Ovary (tissue), 3 donors: ENCODE data around the gene POU3F3.

ENCODE experiments used
- CTCF ChIP-seq, 3 donors: fragments of 450-650 bp in 2 of 3; fragments of 200-600 bp in 1 of 3; IDR thresholded peaks; one replicate each; pipeline versions ENCODE4 v1.5.1 to v1.8.0; 2016 to 2022; ENCODE audit warnings: antibody characterized with exemption in 3 of 3, mild to moderate bottlenecking in 1 of 3
- POLR2A ChIP-seq: fragments of 450-650 bp; IDR thresholded peaks from one replicate; pipeline ENCODE4 v1.6.1; 2017; ENCODE audit warnings: antibody characterized with exemption, mild to moderate bottlenecking, moderate library complexity
- donor health status: DM: no; HTN: no; CAD: no.

GRCh38 chr2:104853534-104854497 is at the start of gene POU3F3:
- TF ChIP-seq CTCF (IDR thresholded peaks at IDR 0.05) (no peak), POLR2A (no peak)
